ENCODE results near the gene ELAVL1. TPM values are rescaled to one million over a fixed set of nuclear protein-coding genes. Genes with fewer than 3 reads are reported as not detected.

The ELAVL1 gene
- total RNA-seq (10 to 100 TPM; 55.1 to 55.8 TPM), polyA plus RNA-seq (10 to 100 TPM; 41.5 to 55.5 (median 45.5) TPM), total RNA-seq (23.6 to 120 (median 50.0) reads per million in 6 experiments)

DNA sequence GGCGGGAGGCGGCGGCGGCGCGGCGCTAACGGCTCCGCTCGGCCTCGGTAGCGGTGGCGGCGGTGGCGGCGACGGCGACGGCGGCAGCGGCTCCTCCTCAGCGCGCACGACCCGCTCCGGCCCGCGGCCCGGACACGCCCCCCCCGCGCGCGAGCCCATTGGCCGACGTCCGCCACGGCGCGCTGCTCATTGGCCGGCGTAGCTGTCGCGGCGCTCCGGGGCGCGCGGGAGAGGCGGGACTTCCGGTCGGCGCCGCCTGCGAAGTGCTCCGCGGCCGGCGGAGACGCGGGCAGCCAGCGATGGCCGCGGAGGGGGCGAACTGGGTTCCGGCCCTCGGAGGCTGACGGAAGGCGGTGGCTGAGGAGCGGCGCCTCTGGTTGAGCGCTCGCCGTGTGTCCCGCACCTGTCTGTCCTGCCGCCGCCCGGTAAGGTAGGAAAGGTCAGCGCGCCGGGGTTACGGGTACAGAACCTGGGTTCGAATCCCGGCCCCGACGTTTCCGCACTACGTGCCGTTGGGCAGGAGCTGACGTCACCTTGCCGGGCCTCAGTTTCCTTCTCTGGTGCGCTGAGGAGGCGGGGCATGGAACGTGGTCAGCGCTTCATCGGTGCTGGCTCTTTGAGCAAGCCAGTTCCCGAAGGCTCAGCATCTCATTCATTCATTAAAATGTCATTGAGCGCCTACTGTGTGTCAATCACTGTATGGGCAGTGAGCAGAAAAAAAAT lies at the start of gene ELAVL1:
Gene ELAVL1 (minus strand): TSS at position 108 of the 723 bp plus-strand sequence. CDS start 13,826 bp downstream, outside the sequence.
- peak; percentile 80 to 96 (median 88) for DNase-seq
- H3K4me3 Mint-ChIP-seq: peak within 1 kb of the TSS; percentile 80 to 96 (median 92)
- H3K27me3 Mint-ChIP-seq: no peaks in the 10 kb centered on the region
- H3K9me3 Mint-ChIP-seq: no peaks in the 10 kb centered on the region
- peaks cover 26 to 48% (median 38%) of the 10 kb centered on the region in 4 donors for H3K4me1 Mint-ChIP-seq
- H3K36me3 Mint-ChIP-seq: peaks cover 0 to 2% (median 0%) of the 10 kb centered on the region in 3 donors
- POLR2A ChIA-PET: interaction anchor here (0.6 to 3.1 kb wide), 5 partner anchors 9 to 85 kb away, joined by 3 to 12 read pairs (median 3); partner anchors contain the start of genes SNAPC2 and TIMM44
- peak within 1 kb of the TSS; percentile 37 to 95 (median 91) for H3K27ac Mint-ChIP-seq
- ATAC-seq: peak; percentile 92 to 95

DNA sequence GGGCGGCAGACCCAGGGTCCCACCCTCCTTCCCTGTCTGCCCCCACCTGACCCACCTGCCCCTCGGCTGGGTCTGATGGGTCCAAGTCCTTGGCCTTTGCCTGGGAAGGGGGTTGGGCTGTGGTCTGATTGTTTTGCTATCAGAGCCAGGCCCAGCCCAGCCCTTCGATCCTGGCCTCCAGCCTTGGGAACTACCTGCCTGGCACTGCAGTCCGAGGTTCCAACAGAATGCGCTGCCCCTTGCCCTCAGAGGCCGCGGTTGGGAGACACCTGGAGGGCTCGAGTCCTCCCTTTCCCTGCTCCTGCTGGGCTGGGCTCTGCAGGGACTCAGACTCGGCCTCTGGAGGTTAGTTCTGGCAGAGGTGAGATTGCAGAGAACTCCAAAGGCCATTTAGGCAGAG lies 48.7 kb upstream of the ELAVL1 start:
- H3K4me3 Mint-ChIP-seq: no peak overlapping the region
- no peak for ATAC-seq
- H3K27me3 Mint-ChIP-seq: no peaks in the 10 kb centered on the region
- no peak for DNase-seq
- H3K36me3 Mint-ChIP-seq: no peaks in the 10 kb centered on the region
- H3K27ac Mint-ChIP-seq: peak overlapping the region in 2 of 10 donors; percentile 40 to 62
- POLR2A ChIA-PET: interaction anchor here (0.6 kb wide), 1 partner anchor 10 kb away, joined by 4 read pairs; no protein-coding TSS in a partner anchor
- peaks cover 6 to 27% (median 21%) of the 10 kb centered on the region in 4 donors for H3K4me1 Mint-ChIP-seq
- H3K9me3 Mint-ChIP-seq: no peaks in the 10 kb centered on the region

DNA sequence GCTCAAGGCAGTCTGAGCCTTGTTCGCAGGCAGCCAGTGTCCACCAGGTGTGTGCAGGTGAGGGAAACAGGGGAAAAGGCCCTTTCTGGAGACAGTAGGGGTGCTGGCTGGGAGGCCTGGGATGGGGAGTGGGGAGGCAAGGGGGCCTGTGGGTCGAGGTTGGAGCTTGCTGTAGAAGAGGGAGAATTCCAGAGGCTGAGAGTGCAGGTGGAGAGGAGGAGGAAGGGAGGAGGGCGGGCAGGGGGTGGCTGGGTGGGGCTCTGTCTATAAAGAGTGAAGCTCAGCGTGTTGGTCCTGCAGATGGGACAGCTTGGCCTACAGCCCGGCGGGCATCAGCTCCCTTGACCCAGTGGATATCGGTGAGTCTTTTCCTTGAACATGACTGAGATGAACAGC lies 47.0 kb upstream of the ELAVL1 start, which contains the start of gene CCL25:
Gene CCL25 (plus strand): TSS at position 297 of the 396 bp plus-strand sequence. CDS start 290 bp downstream, outside the sequence.
- DNase-seq (peak in 1 of 10 donors; percentile 43), ATAC-seq (no peak)
- peak within 1 kb of the TSS in 8 of 10 donors; percentile 1 to 60 (median 10) for H3K4me3 Mint-ChIP-seq
- POLR2A ChIA-PET: no interaction called here
- H3K36me3 Mint-ChIP-seq: no peaks in the 10 kb centered on the region
- peaks cover 0 to 2% (median 0%) of the 10 kb centered on the region in 5 donors for H3K27me3 Mint-ChIP-seq
- H3K4me1 Mint-ChIP-seq: peaks cover 6 to 27% (median 21%) of the 10 kb centered on the region in 4 donors
- H3K27ac Mint-ChIP-seq: peak within 1 kb of the TSS in 8 of 10 donors; percentile 36 to 89 (median 80)
- no peaks in the 10 kb centered on the region for H3K9me3 Mint-ChIP-seq

DNA sequence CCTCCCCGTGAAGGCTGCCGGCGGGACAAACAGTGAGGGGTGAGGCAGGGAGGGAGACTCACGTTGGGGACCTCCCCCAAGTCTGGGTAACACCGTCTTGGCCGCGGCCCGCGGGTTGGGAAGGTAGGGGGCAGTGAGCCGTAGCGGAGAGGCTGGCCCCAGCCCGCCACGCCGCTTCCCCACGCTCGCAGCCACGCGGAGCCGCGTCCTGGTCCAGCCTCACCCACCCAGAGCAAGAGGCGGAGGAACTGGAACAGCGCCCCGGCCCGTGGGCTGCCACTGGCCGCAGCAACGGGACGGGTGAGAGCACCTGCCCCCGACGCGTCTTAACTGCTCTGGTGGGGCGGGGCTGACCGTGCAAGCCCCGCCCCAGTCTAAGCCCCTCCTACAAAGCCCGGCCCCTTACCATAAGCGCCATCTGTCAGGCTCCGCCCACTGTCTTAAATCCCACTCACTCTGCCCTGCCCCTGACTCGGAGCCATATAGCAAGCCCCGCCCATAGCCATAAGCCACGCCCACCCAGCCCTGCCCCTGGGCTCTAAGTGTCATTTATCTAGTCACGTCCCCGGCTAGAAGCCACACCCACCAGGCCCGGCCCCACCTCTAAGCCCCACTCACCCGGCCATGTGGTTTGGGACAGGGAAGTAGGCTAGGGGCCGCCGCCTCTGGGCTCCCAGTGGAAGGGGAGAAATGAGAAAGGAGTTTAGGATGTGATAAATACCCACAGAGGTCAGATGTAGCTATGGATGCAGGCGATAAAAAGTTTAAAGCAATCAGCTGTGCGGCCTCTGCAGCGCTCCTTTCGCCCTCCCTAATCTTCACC lies 45.0 kb upstream of the ELAVL1 start:
- Mint-ChIP-seq H3K4me3 (peak overlapping the region; percentile 68 to 84 (median 77)), H3K4me1 (peaks cover 6 to 27% (median 21%) of the 10 kb centered on the region in 4 donors), H3K27ac (peak overlapping the region in 6 of 10 donors; percentile 41 to 85 (median 62)), H3K9me3 (no peaks in the 10 kb centered on the region), H3K36me3 (no peaks in the 10 kb centered on the region), H3K27me3 (peaks cover 0 to 3% (median 1%) of the 10 kb centered on the region in 5 donors)
- ATAC-seq (peak; percentile 91 to 97), DNase-seq (peak; percentile 67 to 90 (median 80))
- POLR2A ChIA-PET: no interaction called here

DNA sequence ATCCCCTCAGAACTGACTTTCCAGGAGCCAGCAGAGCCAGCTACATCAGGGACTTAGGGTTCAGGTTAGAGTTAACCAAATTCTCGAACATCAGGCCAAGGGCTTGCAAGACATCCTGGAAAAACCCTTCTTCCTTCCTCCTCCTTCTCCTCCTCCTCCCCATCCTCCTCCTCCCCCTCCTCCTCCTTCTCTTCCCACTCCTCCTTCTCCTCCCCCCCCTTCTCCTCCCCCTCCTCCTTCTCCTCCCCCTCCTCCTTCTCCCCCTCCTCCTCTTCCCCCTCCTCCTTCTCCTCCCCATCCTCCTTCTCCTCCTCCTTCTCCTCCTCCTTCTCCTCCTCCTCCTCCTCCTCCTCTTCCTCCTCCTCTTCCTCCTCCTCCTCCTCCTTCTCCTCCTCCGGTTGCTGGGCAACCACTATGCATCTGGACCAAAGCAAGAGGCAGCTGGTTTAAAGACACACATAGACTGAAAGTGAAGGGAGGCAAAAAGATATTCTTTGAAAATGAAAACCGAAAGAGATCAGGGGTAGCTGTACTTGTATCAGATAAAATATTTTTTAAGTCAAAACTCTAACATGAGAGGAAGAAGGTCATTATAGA lies 41.2 kb upstream of the ELAVL1 start:
- Mint-ChIP-seq H3K36me3 (no peaks in the 10 kb centered on the region), H3K27ac (no peak overlapping the region), H3K9me3 (no peaks in the 10 kb centered on the region), H3K4me3 (no peak overlapping the region), H3K27me3 (peaks cover 0 to 9% (median 3%) of the 10 kb centered on the region in 5 donors), H3K4me1 (peaks cover 2 to 12% (median 9%) of the 10 kb centered on the region in 4 donors)
- DNase-seq: no peak
- POLR2A ChIA-PET: no interaction called here
- ATAC-seq: no peak

DNA sequence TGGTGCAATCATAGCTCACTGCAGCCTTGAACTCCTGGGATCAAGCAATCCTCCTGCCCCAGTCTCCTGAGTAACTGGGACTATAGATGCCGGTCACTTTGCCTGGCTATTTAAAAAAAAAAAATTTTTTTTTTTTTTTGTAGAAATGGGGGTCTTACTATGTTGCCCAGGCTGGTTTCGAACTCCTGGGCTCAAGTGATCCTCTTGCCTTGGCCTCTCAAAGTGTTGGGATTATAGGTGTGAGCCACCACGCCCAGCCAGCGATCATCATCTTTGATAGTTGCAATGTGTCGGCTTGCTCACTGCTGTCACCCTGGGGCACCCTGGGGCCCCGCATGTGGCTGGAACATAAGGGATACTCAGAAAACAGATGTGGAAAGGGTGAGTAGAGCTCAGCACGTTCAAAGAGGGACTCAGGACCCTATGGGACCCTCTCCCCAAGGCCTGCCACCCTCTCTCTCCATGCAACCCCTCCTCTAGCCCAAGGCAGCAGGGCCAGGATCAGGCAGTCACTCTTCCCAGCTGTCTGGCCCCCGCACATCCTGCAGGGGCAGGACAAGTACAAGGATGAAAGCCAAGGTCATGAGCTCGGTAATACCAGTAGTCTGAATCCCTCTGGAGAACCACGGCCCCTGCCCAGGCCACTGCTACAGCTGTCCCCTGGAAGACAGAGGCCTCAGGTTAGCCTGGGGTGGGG lies 40.6 kb upstream of the ELAVL1 start:
- no peak overlapping the region for H3K27ac Mint-ChIP-seq

DNA sequence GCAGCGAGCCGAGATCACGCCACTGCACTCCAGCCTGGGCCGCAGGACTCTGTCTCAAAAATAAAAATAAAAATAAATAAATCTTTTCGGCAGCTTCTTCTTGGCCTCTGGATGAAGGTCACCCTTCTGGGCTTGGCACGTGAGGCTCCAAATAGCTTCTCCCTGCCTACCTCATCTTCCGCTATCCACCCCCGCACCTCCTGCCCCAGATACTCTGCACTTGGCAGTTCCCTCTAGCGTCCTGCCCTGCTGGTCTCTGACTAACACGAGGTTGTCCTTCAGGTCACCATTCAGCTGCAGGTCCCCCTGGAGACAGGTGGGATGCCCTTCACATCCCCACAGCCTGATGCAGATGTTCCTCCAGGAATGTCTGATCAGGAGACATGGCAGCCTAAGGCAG lies 38.6 kb upstream of the ELAVL1 start:
- POLR2A ChIA-PET: no interaction called here
- ATAC-seq (no peak), DNase-seq (peak in 1 of 10 donors; percentile 30)
- H3K36me3 Mint-ChIP-seq: no peaks in the 10 kb centered on the region
- no peak overlapping the region for H3K4me3 Mint-ChIP-seq
- peak overlapping the region in 1 of 10 donors; percentile 62 for H3K27ac Mint-ChIP-seq
- peaks cover 0 to 2% (median 0%) of the 10 kb centered on the region in 4 donors for H3K4me1 Mint-ChIP-seq
- H3K27me3 Mint-ChIP-seq: peaks cover 0 to 17% (median 3%) of the 10 kb centered on the region in 5 donors
- no peaks in the 10 kb centered on the region for H3K9me3 Mint-ChIP-seq

More for the DNA sequence above, 40.6 kb upstream of the ELAVL1 start:
- Mint-ChIP-seq H3K4me3 (no peak overlapping the region), H3K9me3 (no peaks in the 10 kb centered on the region), H3K36me3 (no peaks in the 10 kb centered on the region), H3K4me1 (peaks cover 2 to 10% (median 8%) of the 10 kb centered on the region in 4 donors), H3K27me3 (peaks cover 0 to 15% (median 3%) of the 10 kb centered on the region in 5 donors)
- DNase-seq: peak in 1 of 10 donors; percentile 58
- ATAC-seq: no peak
- POLR2A ChIA-PET: interaction anchor here (0.6 kb wide), 1 partner anchor 35 kb away, joined by 4 read pairs; no protein-coding TSS in a partner anchor

DNA sequence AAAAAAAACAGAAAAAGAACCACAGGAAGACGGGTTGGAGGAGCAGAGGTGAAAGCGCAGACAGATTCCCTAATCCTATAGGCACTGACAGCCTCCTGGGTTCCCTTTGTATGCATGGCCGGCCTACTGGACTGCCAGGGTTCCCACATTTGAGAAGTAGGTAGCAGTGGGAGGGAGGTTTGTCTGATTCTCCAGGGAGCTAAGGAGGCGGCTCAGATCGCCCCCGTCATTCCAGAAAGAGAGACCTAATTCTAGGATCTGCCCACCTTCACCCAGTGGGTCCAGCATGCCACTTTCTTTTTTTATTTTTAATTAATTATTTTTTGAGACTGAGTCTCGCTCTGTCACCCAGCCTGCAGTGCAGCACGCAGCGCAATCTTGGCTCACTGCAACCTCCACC lies 37.5 kb upstream of the ELAVL1 start:
- Mint-ChIP-seq H3K27ac (no peak overlapping the region), H3K4me1 (peaks cover 0 to 2% (median 0%) of the 10 kb centered on the region in 4 donors), H3K27me3 (peaks cover 0 to 21% (median 6%) of the 10 kb centered on the region in 5 donors), H3K36me3 (no peaks in the 10 kb centered on the region), H3K9me3 (no peaks in the 10 kb centered on the region), H3K4me3 (no peak overlapping the region)
- ATAC-seq (no peak), DNase-seq (no peak)
- POLR2A ChIA-PET: no interaction called here

DNA sequence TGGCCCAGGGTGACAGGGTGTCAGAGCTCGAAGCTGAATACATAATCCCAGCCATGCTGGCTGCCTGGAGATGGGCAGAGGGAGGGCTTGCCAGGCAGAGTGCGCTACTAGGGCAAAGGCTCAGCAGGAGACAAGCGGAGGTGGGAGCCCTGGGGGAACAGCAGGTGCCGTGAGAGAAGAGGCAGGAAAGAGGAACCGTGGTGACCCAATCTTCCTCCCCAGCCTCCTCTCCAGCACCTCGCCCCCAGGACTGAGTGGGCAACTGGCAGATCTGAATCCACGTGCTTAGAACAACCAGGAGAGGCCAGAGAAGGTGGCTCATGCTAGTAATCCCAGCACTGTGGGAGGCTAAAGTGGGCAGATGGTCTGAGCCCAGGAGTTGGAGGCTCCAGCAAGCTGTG lies 36.1 kb upstream of the ELAVL1 start:
- ATAC-seq: no peak
- no peak for DNase-seq
- POLR2A ChIA-PET: interaction anchor here (0.7 kb wide), 1 partner anchor 138 kb away, joined by 4 read pairs; the partner anchor contains the start of gene MAP2K7
- Mint-ChIP-seq H3K36me3 (no peaks in the 10 kb centered on the region), H3K27me3 (peaks cover 0 to 29% (median 11%) of the 10 kb centered on the region in 5 donors), H3K9me3 (no peaks in the 10 kb centered on the region), H3K27ac (peak overlapping the region in 1 of 10 donors; percentile 7), H3K4me3 (no peak overlapping the region), H3K4me1 (peaks cover 0 to 2% (median 0%) of the 10 kb centered on the region in 4 donors)

DNA sequence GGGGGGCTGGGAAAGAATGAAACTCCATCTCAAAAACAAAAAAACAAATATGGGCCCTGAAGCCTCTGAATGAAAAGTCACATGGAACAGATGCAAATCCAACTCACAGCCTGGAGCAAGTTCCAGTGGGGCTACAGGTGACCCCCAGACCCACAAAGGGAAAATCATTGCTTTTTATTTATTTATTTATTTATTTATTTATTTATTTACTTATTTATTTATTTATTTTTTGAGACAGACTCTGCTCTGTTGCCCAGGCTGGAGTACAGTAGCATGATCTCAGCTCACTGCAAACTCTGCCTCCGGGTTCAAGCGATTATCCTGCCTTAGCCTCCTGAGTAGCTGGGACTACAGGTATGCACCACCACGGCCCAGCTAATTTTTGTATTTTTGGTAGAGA lies 33.8 kb upstream of the ELAVL1 start:
- no peak overlapping the region for H3K27ac Mint-ChIP-seq
- H3K4me1 Mint-ChIP-seq: peaks cover 0 to 2% (median 0%) of the 10 kb centered on the region in 4 donors
- no peak overlapping the region for H3K4me3 Mint-ChIP-seq
- no peak for ATAC-seq
- peaks cover 0 to 33% (median 13%) of the 10 kb centered on the region in 5 donors for H3K27me3 Mint-ChIP-seq
- POLR2A ChIA-PET: no interaction called here
- H3K9me3 Mint-ChIP-seq: no peaks in the 10 kb centered on the region
- DNase-seq: peak in 1 of 10 donors; percentile 15
- no peaks in the 10 kb centered on the region for H3K36me3 Mint-ChIP-seq

DNA sequence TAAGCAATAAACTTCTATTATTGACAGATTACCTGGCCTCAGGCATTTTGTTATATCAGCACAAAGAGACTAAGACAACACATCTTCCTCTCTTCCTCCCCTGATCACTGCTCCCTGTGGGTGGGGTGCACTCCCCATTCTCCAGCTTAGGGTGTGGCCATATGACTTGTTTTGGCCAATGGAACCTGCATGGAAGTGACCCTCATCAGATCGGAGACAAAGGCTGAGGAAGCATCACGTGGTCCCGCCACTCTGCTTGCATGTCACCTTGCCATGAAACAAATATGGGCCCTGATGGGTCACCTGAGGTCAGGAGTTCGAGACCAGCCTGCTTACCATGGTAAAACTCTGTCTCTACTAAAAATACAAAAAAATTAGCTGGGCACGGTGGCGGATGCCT lies 33.4 kb upstream of the ELAVL1 start:
- POLR2A ChIA-PET: no interaction called here

More for the DNA sequence above, 33.4 kb upstream of the ELAVL1 start:
- ATAC-seq: no peak
- Mint-ChIP-seq H3K27me3 (peaks cover 0 to 29% (median 14%) of the 10 kb centered on the region in 5 donors), H3K9me3 (no peaks in the 10 kb centered on the region), H3K27ac (no peak overlapping the region), H3K4me1 (no peaks in the 10 kb centered on the region), H3K36me3 (no peaks in the 10 kb centered on the region), H3K4me3 (no peak overlapping the region)
- no peak for DNase-seq

Data from naive thymus-derived CD8-positive, alpha-beta T cell (primary cell).